ENCODE measurements around the gene TACC3. TPM values are rescaled to one million over a fixed set of nuclear protein-coding genes. Genes with fewer than 3 reads are reported as not detected.

Gene TACC3
- total and polyA plus RNA-seq, 9 donors, result 2.1 to 10.4 (median 6.0) TPM

DNA sequence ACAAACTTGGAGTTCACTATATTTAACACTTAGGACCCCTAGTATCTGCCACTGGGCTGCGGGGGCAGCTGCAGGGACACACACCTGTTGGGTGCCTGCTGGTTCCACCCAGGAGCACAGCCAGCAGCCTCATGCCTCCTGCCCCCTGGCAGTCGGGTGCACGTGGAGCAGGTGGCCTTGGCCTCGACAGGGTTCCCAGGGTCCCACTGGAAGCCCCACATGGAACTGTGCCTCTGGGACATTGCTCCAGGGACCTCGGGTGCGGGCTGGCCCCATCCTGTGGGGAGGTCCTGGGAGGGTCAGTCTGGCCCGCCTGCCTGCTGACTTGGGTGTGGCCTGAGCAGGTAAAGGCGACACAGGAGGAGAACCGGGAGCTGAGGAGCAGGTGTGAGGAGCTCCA is 18.0 kb downstream of the TACC3 start:
- Histone ChIP-seq H3K27ac (no peak overlapping the region), H3K36me3 (no peaks in the 10 kb centered on the region)
- WGBS, 3 donors, result 90 to 98% (median 93%) methylated on average over 9 of the region's 9 CpGs

DNA sequence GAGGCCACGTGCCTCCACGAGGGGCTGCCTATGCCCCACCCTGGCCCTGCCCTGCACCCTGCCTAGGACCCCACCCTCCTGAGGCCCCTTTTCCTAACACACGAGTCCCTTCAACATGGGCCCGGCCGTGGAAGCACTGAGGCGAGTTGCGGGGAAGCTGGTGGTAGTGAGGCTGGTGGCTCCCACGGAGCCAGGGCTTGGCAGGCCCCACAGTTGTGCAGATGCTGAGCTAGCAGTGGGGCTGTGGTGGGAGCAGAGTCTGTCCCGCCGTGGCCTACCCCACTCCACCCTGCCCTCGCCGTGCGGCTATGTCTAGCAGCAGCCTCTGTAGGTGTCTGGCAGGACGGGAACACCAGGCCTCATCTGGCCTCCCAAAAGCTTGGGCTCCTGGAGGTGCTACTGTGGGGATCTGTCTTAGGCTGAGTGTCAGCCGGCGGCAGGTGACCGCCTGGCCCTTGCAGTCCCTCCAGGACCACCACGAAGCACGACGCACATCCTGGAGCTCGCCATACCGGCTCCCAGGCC is 18.8 kb downstream of the TACC3 start:
- intact Hi-C loops (cut with DNase I), result no loop called here
- Histone ChIP-seq H3K9me3 (no peaks in the 10 kb centered on the region), H3K27me3 (no peaks in the 10 kb centered on the region), H3K36me3 (no peaks in the 10 kb centered on the region), H3K4me1 (ENCODE audit: insufficient read depth) (no peaks in the 10 kb centered on the region), H3K4me3 (no peak overlapping the region), H3K27ac (no peak overlapping the region)
- TF ChIP-seq EP300 (IDR thresholded peaks at IDR 0.05) (no peak), POLR2A (IDR thresholded peaks at IDR 0.05) (no peak)
- TF ChIP-seq, protein P1, sequence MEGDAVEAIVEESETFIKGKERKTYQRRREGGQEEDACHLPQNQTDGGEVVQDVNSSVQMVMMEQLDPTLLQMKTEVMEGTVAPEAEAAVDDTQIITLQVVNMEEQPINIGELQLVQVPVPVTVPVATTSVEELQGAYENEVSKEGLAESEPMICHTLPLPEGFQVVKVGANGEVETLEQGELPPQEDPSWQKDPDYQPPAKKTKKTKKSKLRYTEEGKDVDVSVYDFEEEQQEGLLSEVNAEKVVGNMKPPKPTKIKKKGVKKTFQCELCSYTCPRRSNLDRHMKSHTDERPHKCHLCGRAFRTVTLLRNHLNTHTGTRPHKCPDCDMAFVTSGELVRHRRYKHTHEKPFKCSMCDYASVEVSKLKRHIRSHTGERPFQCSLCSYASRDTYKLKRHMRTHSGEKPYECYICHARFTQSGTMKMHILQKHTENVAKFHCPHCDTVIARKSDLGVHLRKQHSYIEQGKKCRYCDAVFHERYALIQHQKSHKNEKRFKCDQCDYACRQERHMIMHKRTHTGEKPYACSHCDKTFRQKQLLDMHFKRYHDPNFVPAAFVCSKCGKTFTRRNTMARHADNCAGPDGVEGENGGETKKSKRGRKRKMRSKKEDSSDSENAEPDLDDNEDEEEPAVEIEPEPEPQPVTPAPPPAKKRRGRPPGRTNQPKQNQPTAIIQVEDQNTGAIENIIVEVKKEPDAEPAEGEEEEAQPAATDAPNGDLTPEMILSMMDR (IDR thresholded peaks at IDR 0.05), result no peak
- WGBS, 3 donors, result 94 to 97% (median 95%) methylated on average over 16 to 22 of the region's 22 CpGs
- no peak for DNase-seq

More for the DNA sequence above, 18.0 kb downstream of the TACC3 start:
- no peak for TF ChIP-seq POLR2A (IDR thresholded peaks at IDR 0.05)
- no peak for TF ChIP-seq EP300 (IDR thresholded peaks at IDR 0.05)
- TF ChIP-seq, protein P1 (IDR thresholded peaks at IDR 0.05), result no peak
- DNase-seq, result no peak
- Histone ChIP-seq H3K27me3 (no peaks in the 10 kb centered on the region), H3K9me3 (no peaks in the 10 kb centered on the region), H3K4me3 (no peak overlapping the region), H3K4me1 (ENCODE audit: insufficient read depth) (no peaks in the 10 kb centered on the region)
- intact Hi-C loops (cut with DNase I), result no loop called here

DNA sequence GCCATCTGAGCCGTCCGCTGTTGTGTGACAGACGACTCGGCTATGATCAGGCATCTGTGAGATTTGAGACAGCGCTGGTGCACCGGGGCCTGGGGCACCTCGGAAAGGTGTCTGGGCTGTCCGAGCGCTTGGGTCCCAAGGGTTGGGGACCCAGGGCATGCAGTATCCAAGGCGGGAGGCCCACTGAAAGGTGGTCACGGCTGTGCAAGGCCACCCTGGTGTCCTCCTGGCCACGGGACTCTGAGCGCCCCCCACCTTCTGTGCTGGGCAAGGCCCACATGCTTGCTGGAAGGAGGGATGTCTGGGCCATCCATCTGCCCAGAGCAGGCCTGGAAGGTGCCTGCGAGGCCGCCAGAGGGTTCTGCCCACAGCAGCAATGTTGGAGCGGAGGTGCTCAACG is 19.9 kb downstream of the TACC3 start:
- H3K4me1 ChIP-seq (ENCODE audit: insufficient read depth), result no peaks in the 10 kb centered on the region
- DNase-seq, result no peak
- H3K36me3 ChIP-seq, result no peaks in the 10 kb centered on the region
- H3K27ac ChIP-seq, result no peak overlapping the region
- intact Hi-C loops (cut with DNase I), result no loop called here
- TF ChIP-seq, protein P1 (IDR thresholded peaks at IDR 0.05), result no peak
- TF ChIP-seq POLR2A (IDR thresholded peaks at IDR 0.05) (no peak), EP300 (IDR thresholded peaks at IDR 0.05) (no peak)
- 89 to 93% (median 91%) methylated on average over 17 of the region's 17 CpGs for WGBS, 3 donors
- H3K9me3 ChIP-seq, result no peaks in the 10 kb centered on the region
- no peak overlapping the region for H3K4me3 ChIP-seq
- no peaks in the 10 kb centered on the region for H3K27me3 ChIP-seq

DNA sequence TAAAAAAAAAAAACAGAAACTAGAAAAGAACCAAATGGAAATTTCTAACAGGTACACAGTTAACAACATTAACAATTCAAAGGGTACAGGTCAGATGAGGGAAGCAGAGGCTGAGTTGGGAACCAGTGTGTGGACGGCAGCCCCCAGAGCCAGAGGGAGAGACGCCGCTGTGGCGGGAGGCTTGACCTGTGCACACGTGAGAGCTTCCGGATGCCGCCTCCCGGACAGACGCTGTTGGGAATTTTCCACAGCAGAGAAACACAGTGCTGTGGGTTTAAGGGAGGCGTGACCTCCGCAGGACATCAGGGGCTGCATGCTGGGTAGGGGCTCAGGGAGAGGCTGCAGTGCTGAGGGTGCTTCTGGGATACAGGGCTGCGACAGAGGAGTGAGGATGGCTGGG is 22.2 kb downstream of the TACC3 start:
- Histone ChIP-seq H3K36me3 (no peaks in the 10 kb centered on the region), H3K27ac (no peak overlapping the region), H3K9me3 (no peaks in the 10 kb centered on the region), H3K27me3 (no peaks in the 10 kb centered on the region), H3K4me3 (no peak overlapping the region), H3K4me1 (ENCODE audit: insufficient read depth) (peaks cover 1% of the 10 kb centered on the region)
- no peak for DNase-seq
- intact Hi-C loops (cut with DNase I), result no loop called here
- 53 to 89% (median 62%) methylated on average over 12 of the region's 12 CpGs for WGBS, 3 donors
- TF ChIP-seq POLR2A (IDR thresholded peaks at IDR 0.05) (no peak), EP300 (IDR thresholded peaks at IDR 0.05) (no peak)

DNA sequence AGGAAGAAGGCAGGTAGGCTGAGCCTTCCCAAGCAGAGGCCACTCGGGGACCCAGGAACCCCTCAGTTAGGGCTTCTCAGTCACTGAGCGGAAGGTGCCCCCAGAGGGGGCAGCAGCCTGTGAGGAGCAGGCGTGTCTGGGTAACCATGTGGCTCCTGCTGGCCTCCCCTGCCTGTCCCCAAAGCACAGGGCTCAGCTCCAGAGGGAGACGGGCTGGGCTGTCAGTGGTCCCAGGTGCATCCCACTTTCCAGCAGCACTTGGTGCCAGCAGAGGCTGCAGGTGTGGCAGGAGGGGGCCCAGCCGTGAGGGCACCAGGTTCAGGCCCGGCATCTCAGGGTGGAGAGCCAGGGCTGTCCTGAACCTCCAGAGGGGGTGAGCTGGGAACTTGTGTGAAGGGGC is 22.7 kb downstream of the TACC3 start:
- no peak overlapping the region for H3K4me3 ChIP-seq
- TF ChIP-seq, protein P1 (IDR thresholded peaks at IDR 0.05), result no peak
- intact Hi-C loops (cut with DNase I), result no loop called here
- 84 to 94% (median 89%) methylated on average over 6 of the region's 6 CpGs for WGBS, 3 donors
- H3K27me3 ChIP-seq, result no peaks in the 10 kb centered on the region
- no peak for DNase-seq
- no peaks in the 10 kb centered on the region for H3K9me3 ChIP-seq
- H3K27ac ChIP-seq, result no peak overlapping the region
- H3K36me3 ChIP-seq, result no peaks in the 10 kb centered on the region
- peaks cover 2% of the 10 kb centered on the region for H3K4me1 ChIP-seq (ENCODE audit: insufficient read depth)
